22Rv1 (cell line): Measurements from ENCODE around the gene MAP3K20.

Experiments used
- H3K27ac ChIP-seq: fragments of 450-650 bp; 2 replicates; pipeline ENCODE4 v1.5.1; 2017
- ZFX ChIP-seq: fragments of 450-650 bp; IDR thresholded peaks from 2 replicates; pipeline ENCODE4 v1.6.1; 2017; ENCODE audit warnings: antibody characterized with exemption, borderline replicate concordance
- TF ChIP-seq, protein P1 (sequence below): fragments of 450-650 bp; IDR thresholded peaks from 2 replicates; pipeline ENCODE4 v1.5.1; 2017; ENCODE audit warnings: mild to moderate bottlenecking

Gene MAP3K20

DNA sequence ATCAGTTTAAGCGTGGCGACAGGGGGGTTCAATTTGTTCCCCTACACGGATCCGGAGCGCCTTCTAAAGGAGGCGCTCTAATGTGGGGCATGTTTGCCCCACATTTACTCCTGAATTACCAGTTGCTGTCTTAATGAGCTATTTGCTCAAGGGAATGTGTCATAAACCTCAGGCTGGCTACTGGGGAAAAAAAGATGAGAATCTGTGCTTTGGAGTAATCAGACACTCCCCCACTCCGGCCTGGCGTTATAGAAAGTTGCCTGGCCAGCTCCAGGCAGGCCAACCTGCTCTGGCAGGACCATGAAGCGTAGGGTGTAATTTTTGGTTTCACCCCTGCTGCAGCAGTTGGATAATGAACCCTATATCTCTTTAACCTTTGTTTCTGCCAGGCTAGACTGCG is 31.0 kb upstream of the MAP3K20 start:
- no peak overlapping the region for H3K27ac ChIP-seq
- TF ChIP-seq, protein P1, sequence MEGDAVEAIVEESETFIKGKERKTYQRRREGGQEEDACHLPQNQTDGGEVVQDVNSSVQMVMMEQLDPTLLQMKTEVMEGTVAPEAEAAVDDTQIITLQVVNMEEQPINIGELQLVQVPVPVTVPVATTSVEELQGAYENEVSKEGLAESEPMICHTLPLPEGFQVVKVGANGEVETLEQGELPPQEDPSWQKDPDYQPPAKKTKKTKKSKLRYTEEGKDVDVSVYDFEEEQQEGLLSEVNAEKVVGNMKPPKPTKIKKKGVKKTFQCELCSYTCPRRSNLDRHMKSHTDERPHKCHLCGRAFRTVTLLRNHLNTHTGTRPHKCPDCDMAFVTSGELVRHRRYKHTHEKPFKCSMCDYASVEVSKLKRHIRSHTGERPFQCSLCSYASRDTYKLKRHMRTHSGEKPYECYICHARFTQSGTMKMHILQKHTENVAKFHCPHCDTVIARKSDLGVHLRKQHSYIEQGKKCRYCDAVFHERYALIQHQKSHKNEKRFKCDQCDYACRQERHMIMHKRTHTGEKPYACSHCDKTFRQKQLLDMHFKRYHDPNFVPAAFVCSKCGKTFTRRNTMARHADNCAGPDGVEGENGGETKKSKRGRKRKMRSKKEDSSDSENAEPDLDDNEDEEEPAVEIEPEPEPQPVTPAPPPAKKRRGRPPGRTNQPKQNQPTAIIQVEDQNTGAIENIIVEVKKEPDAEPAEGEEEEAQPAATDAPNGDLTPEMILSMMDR: no peak
- no peak for TF ChIP-seq ZFX

DNA sequence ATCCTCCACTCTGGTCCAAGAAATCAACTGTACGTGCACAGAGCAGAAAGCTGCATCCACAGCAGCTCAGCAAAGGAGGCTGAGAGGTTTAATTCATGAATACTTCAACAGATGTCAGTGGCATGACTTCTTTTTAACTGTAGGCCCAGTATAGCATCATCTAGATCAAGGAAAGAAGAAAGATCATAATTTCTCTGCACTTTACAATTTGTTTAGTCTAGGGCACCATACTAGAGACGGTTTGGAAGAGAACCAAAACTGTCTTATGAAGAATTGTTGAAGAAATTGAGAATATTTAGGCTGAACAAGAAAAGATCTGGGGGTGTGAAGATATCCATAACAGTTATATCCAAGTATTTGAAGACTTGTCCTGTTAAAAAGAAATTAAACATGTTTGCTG is 30.5 kb upstream of the MAP3K20 start:
- TF ChIP-seq ZFX: no peak
- no peak overlapping the region for H3K27ac ChIP-seq

DNA sequence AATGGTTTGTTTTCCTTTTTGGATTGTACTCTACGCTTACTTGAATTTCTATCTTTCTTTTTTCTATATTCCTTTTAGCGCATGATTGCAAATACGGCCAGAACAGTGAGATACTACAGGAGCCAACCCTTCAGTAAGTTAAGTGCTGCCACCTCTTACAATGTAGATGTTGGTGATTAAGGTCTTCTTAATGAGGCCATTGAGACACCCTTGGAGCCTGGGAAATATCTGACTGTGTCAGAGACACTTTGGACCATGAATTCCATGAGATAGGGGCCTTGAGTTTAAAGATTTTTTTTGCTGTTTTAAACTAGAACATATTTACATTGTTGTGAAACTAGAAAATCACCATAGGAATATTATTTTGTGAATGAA is 27.1 kb upstream of the MAP3K20 start:
- no peak overlapping the region for H3K27ac ChIP-seq
- TF ChIP-seq, protein P1: no peak
- no peak for TF ChIP-seq ZFX

DNA sequence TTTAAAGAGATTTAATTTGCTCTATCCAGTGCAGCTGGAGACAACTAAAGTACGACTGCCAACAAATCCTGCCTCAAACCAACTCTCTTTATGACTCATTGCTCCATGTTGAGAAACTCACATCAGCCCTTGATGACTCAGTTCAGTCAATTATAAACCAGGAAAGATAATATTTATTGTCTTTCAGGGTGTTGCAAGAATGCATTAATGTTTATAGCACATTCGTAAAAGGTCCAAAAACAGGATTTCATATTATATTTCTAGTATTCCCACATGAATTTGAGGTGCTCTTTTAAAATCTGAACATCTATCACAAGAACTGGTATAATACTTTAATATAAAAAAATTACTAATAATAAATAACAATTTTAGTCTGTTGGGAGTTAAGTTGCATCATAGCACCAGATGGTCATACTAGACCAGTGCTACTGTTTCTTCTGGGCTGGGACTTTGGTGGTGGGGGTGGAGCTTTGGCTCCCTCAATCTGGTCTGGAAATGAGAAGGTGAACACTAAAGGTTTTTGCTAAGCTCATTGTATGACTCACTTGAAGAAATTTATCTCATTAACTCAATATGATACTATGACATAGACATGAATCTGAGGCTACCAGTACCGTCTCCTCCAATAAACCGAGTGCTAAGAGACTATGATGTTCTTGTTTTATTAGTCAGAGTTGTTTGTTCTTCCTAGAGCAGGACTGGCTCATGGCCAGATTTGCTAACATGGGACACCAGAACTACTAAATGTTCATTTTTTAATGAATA is 26.6 kb upstream of the MAP3K20 start:
- TF ChIP-seq ZFX: no peak
- TF ChIP-seq, protein P1: no peak
- H3K27ac ChIP-seq: no peak overlapping the region

DNA sequence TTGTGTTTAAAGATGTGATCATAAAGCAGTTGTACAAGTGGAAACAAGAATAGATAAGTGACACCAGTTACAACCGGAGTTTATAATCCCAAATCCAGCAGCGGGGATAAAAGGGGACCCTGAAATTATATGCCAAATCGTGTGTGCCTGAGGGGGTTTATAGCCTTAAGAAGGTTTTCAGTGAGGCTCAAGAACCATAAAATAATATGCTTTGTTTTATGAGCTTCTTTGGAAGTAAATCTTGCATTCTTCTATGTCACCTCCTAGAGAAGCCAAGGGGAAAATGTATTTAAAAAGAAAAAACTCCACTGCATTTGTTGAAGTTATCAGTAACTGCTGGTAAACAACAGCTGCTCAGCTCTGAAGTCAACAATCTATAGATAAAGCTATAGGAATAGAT is 25.8 kb upstream of the MAP3K20 start:
- TF ChIP-seq ZFX: no peak
- TF ChIP-seq, protein P1: no peak
- no peak overlapping the region for H3K27ac ChIP-seq

DNA sequence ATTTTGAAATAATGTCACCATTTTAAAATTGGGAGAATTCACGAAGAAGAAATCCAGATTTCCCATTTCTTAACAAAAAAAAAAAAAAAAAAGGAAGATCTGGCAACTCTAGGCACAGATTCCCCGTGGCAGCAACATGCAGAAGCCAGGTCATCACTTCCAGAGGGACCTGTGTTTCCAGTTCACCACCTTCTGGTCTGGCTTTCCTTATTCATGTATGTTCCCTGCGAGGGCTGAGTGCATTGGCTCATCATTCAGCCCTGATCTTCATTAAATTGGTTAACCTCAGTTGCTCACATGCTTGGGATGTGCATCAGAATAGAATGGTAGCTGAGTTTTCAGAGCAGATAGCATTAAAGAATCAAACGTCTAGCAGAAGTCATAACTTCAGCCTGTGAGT is 25.0 kb upstream of the MAP3K20 start:
- no peak overlapping the region for H3K27ac ChIP-seq
- no peak for TF ChIP-seq ZFX
- TF ChIP-seq, protein P1: no peak

DNA sequence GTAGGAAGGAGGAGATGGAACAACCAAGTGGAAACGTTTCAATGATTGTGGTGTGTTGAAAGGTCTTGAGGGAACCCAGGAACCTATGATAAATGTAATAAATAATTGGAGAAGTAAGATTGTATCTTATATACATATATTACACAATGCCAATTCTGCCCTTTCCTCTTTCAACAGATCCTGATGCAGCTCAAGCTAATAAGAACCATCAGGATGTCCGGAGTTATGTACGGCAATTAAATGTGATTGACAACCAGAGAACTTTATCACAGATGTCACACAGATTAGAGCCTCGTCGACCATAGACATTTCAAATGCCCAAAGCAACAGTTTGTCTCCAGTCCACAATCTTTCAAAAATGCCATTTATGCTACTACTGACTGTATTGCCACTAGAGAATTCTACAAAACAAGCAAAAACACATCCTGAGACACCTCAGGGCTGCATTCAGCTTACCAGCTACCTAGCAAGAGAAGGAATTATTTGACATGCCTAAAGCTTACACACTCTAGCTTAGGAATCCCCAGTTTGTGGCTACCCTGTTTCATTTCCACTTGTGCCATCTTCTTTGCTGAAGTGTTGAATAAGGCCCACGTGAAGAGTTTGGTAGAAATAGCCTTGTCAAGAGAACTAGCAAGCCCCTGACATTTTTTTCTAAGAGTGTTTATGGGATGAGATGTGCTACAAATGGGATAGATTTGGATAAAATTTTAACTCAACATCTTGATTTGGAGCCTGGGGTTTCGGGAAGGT is 24.0 kb upstream of the MAP3K20 start:
- H3K27ac ChIP-seq: no peak overlapping the region
- TF ChIP-seq ZFX: no peak
- TF ChIP-seq, protein P1: no peak
